Stimulated activated naive B cell treated with anti-CD40 and anti-IgM and Interleukin-4, amounts not matched to agents 10 μg/mL and 1 μg/mL and 100 μg/mL, for 72 hours (primary cell): ENCODE measurements around the gene FAM200C.

Source experiments
- ATAC-seq, 2 donors: fragments of 150-1000 bp; cut with Tn5 transposase; replicated peaks; 2 replicates each; pipeline ENCODE4 v1.10.0; 2021; ENCODE audit warnings: moderate library complexity in 1 of 2
- DNase-seq: peaks from one replicate; pipeline ENCODE4 v3.0.0; 2021
- H3K27ac Mint-ChIP-seq: one replicate; pipeline ENCODE4 v1.8.0; 2022; ENCODE audit warnings: mild to moderate bottlenecking, mixed read lengths
- H3K27me3 Mint-ChIP-seq, 2 donors: one replicate each; pipeline ENCODE4 v1.8.0; 2022; ENCODE audit warnings: mixed read lengths in 2 of 2
- H3K36me3 Mint-ChIP-seq, 2 donors: one replicate each; pipeline ENCODE4 v1.8.0; 2022; ENCODE audit warnings: mixed read lengths in 2 of 2, mild to moderate bottlenecking in 1 of 2
- H3K4me1 Mint-ChIP-seq, 2 donors: one replicate each; pipeline ENCODE4 v1.8.0; 2022; ENCODE audit warnings: mixed read lengths in 2 of 2, mild to moderate bottlenecking in 1 of 2
- H3K4me3 Mint-ChIP-seq, 2 donors: one replicate each; pipeline ENCODE4 v1.8.0; 2022; ENCODE audit warnings: mild to moderate bottlenecking in 2 of 2, mixed read lengths in 2 of 2, moderate library complexity in 1 of 2
- H3K9me3 Mint-ChIP-seq, 2 donors: one replicate each; pipeline ENCODE4 v1.8.0; 2022; ENCODE audit warnings: mixed read lengths in 2 of 2, mild to moderate bottlenecking in 1 of 2

FAM200C gene

DNA sequence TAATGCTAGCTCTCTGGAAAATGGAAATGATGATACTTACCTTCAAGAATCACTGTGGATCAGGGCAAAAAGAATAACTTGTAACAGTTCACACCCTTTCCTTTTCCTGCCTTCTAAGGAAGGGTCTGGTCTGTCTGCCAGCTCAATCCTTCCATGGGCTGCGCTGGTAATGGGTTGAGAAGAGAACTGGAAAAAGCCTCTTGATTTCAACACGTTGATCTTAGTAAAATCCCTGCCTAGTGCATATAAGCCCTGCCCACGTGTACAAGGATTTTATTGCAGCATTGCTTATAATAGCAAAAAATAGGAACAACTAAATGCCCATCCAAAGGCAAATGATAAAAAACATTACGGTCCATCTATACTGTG is 49.9 kb downstream of the FAM200C start:
- DNase-seq (no peak), ATAC-seq (no peak)
- peaks cover 0 to 6% of the 10 kb centered on the region in 2 donors for H3K4me1 Mint-ChIP-seq
- no peaks in the 10 kb centered on the region for H3K36me3 Mint-ChIP-seq
- no peak overlapping the region for H3K27ac Mint-ChIP-seq
- no peaks in the 10 kb centered on the region for H3K9me3 Mint-ChIP-seq
- H3K27me3 Mint-ChIP-seq: peaks cover 0 to 5% of the 10 kb centered on the region in 2 donors
- no peak overlapping the region for H3K4me3 Mint-ChIP-seq

DNA sequence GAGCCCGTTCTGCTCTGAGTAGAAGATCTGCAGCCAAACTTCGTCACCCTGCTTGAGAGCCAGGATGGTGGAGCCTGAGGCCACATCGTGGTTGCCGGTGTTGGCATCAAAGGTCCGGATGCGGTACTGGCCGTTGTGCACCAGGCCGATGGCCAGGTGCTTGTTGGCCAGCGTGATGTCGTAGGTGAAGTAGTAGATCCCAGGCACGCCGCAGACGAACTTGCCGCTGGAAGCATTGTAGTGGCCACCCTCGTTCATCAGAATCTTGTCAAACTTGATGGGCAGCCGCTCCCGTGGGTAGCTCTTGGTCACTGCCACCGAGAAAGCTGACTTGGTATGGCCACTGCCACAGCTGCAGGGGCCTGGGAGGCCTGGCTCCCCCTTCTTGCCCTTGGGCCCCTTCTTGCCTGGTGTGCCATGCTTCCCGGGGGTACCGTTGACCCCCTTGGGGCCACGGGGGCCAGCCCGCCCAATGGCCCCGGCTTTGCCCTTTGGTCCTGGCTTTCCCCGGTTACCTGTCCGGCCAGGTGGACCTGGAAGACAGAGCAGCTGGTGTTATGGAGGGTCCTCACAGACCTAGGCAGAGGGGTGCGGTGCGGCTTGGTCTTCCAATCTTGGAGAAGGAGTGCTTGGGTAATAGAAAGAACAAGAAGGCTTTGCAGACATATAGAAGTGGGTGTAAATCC is 50.5 kb downstream of the FAM200C start:
- peaks cover 0 to 5% of the 10 kb centered on the region in 2 donors for H3K27me3 Mint-ChIP-seq
- no peaks in the 10 kb centered on the region for H3K36me3 Mint-ChIP-seq
- no peak overlapping the region for H3K4me3 Mint-ChIP-seq
- H3K27ac Mint-ChIP-seq: no peak overlapping the region
- DNase-seq (no peak), ATAC-seq (no peak)
- H3K9me3 Mint-ChIP-seq: no peaks in the 10 kb centered on the region
- H3K4me1 Mint-ChIP-seq: peaks cover 0 to 6% of the 10 kb centered on the region in 2 donors

DNA sequence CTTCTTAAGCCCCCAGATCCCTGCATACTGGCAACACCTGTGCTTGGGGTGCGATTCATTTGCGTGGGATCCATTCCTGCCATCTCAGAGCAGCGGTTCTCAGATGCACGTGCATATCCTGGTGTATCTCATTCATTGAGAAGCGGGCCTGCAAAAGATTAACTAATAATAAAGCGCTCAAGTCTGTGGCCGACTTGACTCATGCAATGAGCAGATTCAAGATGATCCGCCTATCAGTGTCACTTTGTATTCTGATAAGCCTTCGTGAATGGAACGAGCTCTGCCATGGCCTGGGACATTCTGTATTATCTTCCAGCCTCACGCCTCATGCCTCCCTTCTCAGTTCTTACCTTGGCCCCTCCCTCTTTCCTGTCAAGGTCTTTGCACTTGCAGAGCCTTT is 51.8 kb downstream of the FAM200C start:
- Mint-ChIP-seq H3K9me3 (no peaks in the 10 kb centered on the region), H3K27ac (no peak overlapping the region), H3K36me3 (no peaks in the 10 kb centered on the region), H3K4me1 (peaks cover 0 to 6% of the 10 kb centered on the region in 2 donors), H3K4me3 (no peak overlapping the region), H3K27me3 (peaks cover 0 to under 1% of the 10 kb centered on the region in 2 donors)
- no peak for ATAC-seq
- no peak for DNase-seq

DNA sequence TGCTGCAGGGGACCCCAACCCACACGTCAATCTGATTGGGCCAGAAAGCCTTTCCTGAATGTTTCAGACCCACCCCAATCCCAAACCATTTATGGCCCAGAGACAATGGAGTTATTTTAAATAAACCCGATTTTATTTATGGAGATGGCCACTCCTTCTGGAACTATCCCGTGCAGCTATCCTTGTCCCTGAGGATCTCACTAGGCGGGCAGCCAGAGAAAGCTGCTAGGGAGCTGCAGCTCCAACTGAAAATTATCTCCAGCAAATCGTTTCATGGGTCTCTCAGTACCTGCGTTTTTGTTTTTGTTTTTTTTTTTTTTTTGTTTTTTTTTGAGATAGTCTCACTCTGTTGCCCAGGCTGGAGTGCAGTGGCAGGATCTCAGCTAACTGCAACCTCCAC is 52.4 kb downstream of the FAM200C start:
- peaks cover 0 to 6% of the 10 kb centered on the region in 2 donors for H3K4me1 Mint-ChIP-seq
- H3K4me3 Mint-ChIP-seq: no peak overlapping the region
- DNase-seq (no peak), ATAC-seq (no peak)
- no peak overlapping the region for H3K27ac Mint-ChIP-seq
- H3K27me3 Mint-ChIP-seq: no peaks in the 10 kb centered on the region
- H3K36me3 Mint-ChIP-seq: no peaks in the 10 kb centered on the region
- no peaks in the 10 kb centered on the region for H3K9me3 Mint-ChIP-seq
